ENCODE data around the gene ENKD1.

ENKD1 gene

DNA sequence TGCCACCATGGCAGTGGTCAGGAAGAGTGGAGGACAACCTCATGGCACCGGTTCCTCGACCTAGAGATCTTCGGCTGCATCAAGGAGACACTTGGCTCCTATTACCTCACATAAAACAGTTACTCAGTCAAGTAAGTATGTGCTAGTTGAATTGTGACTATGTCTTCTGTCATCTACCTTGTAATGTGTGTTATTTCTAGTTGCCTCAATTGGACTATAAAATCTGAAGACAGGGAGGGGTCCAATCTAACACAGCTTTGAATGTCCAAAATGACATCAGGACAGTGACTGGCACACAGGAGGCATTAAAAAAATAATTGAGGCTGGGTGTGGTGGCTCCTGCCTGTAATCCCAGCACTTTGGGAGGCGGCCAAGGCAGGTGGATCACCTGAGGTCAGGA lies 17.2 kb upstream of the ENKD1 start:
- no peak for TF ChIP-seq EZH2 (IDR thresholded peaks at IDR 0.05; ENCODE audit: borderline replicate concordance, low read length)
- TF ChIP-seq, protein P1, sequence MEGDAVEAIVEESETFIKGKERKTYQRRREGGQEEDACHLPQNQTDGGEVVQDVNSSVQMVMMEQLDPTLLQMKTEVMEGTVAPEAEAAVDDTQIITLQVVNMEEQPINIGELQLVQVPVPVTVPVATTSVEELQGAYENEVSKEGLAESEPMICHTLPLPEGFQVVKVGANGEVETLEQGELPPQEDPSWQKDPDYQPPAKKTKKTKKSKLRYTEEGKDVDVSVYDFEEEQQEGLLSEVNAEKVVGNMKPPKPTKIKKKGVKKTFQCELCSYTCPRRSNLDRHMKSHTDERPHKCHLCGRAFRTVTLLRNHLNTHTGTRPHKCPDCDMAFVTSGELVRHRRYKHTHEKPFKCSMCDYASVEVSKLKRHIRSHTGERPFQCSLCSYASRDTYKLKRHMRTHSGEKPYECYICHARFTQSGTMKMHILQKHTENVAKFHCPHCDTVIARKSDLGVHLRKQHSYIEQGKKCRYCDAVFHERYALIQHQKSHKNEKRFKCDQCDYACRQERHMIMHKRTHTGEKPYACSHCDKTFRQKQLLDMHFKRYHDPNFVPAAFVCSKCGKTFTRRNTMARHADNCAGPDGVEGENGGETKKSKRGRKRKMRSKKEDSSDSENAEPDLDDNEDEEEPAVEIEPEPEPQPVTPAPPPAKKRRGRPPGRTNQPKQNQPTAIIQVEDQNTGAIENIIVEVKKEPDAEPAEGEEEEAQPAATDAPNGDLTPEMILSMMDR (IDR thresholded peaks at IDR 0.05; ENCODE audit: low read length) = no peak
- Histone ChIP-seq H3K9me2 (ENCODE audit: low read depth, low read length) (no peaks in the 10 kb centered on the region), H3K9me3 (ENCODE audit: low read length) (no peaks in the 10 kb centered on the region), H3K4me2 (ENCODE audit: low read length) (no peak overlapping the region), H3K27ac (ENCODE audit: low read depth, low read length, poor library complexity, severe bottlenecking) (no peak overlapping the region), H4K20me1 (ENCODE audit: insufficient read depth, low read length) (no peaks in the 10 kb centered on the region), H3K27me3 (ENCODE audit: insufficient read depth, low read length) (no peaks in the 10 kb centered on the region), H3K4me3 (ENCODE audit: low read depth, low read length, poor library complexity, severe bottlenecking) (no peak overlapping the region), H3K9ac (ENCODE audit: low read length) (no peak overlapping the region), H3F3A (ENCODE audit: insufficient read depth, low read length) (no peaks in the 10 kb centered on the region), H3K79me2 (ENCODE audit: insufficient read depth, low read length) (no peaks in the 10 kb centered on the region), H3K4me1 (ENCODE audit: insufficient read depth, low read length, severe bottlenecking) (peaks cover 15% of the 10 kb centered on the region), H2AFZ (ENCODE audit: low read length) (no peak overlapping the region), H3K36me3 (ENCODE audit: insufficient read depth, low read length) (peaks cover 27% of the 10 kb centered on the region; the same call in 1 of the 2 replicates)

DNA sequence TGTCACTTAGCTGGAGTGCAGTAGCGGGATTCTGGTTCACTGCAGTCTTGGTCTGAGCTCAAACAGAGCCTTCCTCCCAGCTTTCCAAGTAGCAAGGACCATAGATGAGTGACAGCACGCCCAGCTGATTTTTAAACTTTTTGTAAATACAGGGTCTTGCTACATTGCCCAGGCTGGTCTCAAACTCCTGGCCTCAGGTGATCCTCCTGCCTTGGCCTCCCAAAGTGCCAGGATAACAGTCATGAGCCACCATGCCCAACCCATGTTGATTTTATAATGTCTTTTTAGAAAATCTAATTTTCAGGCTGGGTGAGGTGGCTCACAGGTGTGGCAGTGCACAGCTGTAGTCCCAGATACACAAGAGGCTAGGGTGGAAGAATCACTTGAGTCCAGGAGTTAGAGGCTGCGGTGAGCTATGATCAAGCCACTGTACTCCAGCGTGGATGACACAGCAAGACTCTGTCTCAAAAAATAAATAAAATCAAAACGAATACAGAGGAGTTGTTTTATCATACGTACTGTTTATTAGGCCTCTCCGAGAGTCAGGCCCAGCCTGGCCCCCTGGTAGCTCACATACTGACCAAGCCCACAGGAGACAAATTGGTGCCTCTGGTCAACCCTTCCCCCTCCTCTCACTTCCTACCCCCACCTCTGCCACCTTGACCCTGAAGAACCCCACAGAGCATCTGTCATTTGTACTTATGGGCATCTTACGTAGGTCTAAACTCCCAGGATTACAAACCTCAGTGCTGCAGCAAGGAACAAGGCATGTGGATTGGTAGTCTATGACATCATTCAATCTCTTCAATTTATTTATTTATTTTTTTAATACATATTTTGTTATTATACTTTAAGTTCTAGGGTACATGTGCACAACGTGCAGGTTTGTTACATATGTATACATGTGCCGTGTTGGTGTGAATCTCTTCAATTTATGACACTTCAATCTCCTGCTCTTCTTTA lies 13.7 kb upstream of the ENKD1 start:
- no peaks in the 10 kb centered on the region for H3F3A ChIP-seq (ENCODE audit: insufficient read depth, low read length)
- no peaks in the 10 kb centered on the region for H3K79me2 ChIP-seq (ENCODE audit: insufficient read depth, low read length)
- TF ChIP-seq, protein P1 (IDR thresholded peaks at IDR 0.05; ENCODE audit: low read length) = no peak
- TF ChIP-seq EZH2 (IDR thresholded peaks at IDR 0.05; ENCODE audit: borderline replicate concordance, low read length) = no peak
- no peaks in the 10 kb centered on the region for H3K27me3 ChIP-seq (ENCODE audit: insufficient read depth, low read length)
- peaks cover under 1% of the 10 kb centered on the region for H3K4me1 ChIP-seq (ENCODE audit: insufficient read depth, low read length, severe bottlenecking)
- peaks cover 30% of the 10 kb centered on the region; the same call in 1 of the 2 replicates for H3K36me3 ChIP-seq (ENCODE audit: insufficient read depth, low read length)
- H3K4me2 ChIP-seq (ENCODE audit: low read length) = no peak overlapping the region
- no peak overlapping the region for H2AFZ ChIP-seq (ENCODE audit: low read length)
- H3K9ac ChIP-seq (ENCODE audit: low read length) = no peak overlapping the region
- no peak overlapping the region for H3K27ac ChIP-seq (ENCODE audit: low read depth, low read length, poor library complexity, severe bottlenecking)
- no peak overlapping the region for H3K4me3 ChIP-seq (ENCODE audit: low read depth, low read length, poor library complexity, severe bottlenecking)
- no peaks in the 10 kb centered on the region for H3K9me2 ChIP-seq (ENCODE audit: low read depth, low read length)
- no peaks in the 10 kb centered on the region for H3K9me3 ChIP-seq (ENCODE audit: low read length)
- H4K20me1 ChIP-seq (ENCODE audit: insufficient read depth, low read length) = no peaks in the 10 kb centered on the region

GRCh38 chr16:67678354-67679023 lies 11.9 kb upstream of the ENKD1 start:
- Histone ChIP-seq H3K79me2 (ENCODE audit: insufficient read depth, low read length) (no peaks in the 10 kb centered on the region), H3K36me3 (ENCODE audit: insufficient read depth, low read length) (peaks cover 16% of the 10 kb centered on the region; the same call in 1 of the 2 replicates), H3F3A (ENCODE audit: insufficient read depth, low read length) (no peaks in the 10 kb centered on the region), H3K4me3 (ENCODE audit: low read depth, low read length, poor library complexity, severe bottlenecking) (no peak overlapping the region), H4K20me1 (ENCODE audit: insufficient read depth, low read length) (no peaks in the 10 kb centered on the region), H3K9me3 (ENCODE audit: low read length) (no peaks in the 10 kb centered on the region), H3K4me1 (ENCODE audit: insufficient read depth, low read length, severe bottlenecking) (peaks cover 11% of the 10 kb centered on the region), H3K9ac (ENCODE audit: low read length) (no peak overlapping the region), H2AFZ (ENCODE audit: low read length) (no peak overlapping the region), H3K27me3 (ENCODE audit: insufficient read depth, low read length) (no peaks in the 10 kb centered on the region), H3K27ac (ENCODE audit: low read depth, low read length, poor library complexity, severe bottlenecking) (no peak overlapping the region), H3K9me2 (ENCODE audit: low read depth, low read length) (no peaks in the 10 kb centered on the region), H3K4me2 (ENCODE audit: low read length) (no peak overlapping the region)
- TF ChIP-seq, protein P1 (IDR thresholded peaks at IDR 0.05; ENCODE audit: low read length) = no peak
- TF ChIP-seq EZH2 (IDR thresholded peaks at IDR 0.05; ENCODE audit: borderline replicate concordance, low read length) = no peak
